DOHH2 (cell line): ENCODE data around the gene ZMIZ2.

Source experiments
- CTCF ChIP-seq: fragments of 200-600 bp; sonication (generic); IDR thresholded peaks from one replicate; pipeline ENCODE4 v1.5.1; 2014; ENCODE audit warnings: antibody characterized with exemption, mild to moderate bottlenecking, low read depth, low read length; ENCODE audit not compliant: poor library complexity, severe bottlenecking
- EZH2phosphoT487 ChIP-seq: fragments of 200-600 bp; sonication (generic); IDR thresholded peaks from 2 replicates; pipeline ENCODE4 v1.6.1; 2017; ENCODE audit warnings: borderline replicate concordance, mild to moderate bottlenecking, antibody characterized with exemption, low read length, moderate library complexity, mixed read lengths

GRCh38 chr7:44768628-44769371 lies 20.2 kb downstream of the ZMIZ2 start:
- TF ChIP-seq EZH2phosphoT487 (no peak), CTCF (no peak)
